GM23338 (cell line): Measurements from ENCODE around the gene SORBS2. TPM values are rescaled to one million over a fixed set of nuclear protein-coding genes. Genes with fewer than 3 reads are reported as not detected.

Experiments used
- ATAC-seq: fragments of 200-7000 bp; cut with Tn5 transposase; 3 replicates; pipeline ENCODE4 v1.9.1; 2020
- DNase-seq: peaks from one replicate; pipeline ENCODE4 v3.0.0-alpha.2; 2015; ENCODE audit warnings: low spot score
- H2AFZ ChIP-seq: fragments of 200-600 bp; sonication (generic); 2 replicates; pipeline ENCODE4 v1.8.0; 2016; ENCODE audit warnings: antibody characterized with exemption, mild to moderate bottlenecking, moderate library complexity
- H3F3A ChIP-seq: fragments of 200-600 bp; sonication (generic); replicated peaks from 2 replicates; pipeline ENCODE4 v1.8.0; 2017; ENCODE audit warnings: antibody characterized with exemption, mixed run types, low read depth
- H3K27ac ChIP-seq: fragments of 200-600 bp; sonication (generic); 2 replicates; pipeline ENCODE4 v1.6.1; 2016; ENCODE audit warnings: low read depth
- H3K27me3 ChIP-seq: fragments of 200-600 bp; sonication (generic); 2 replicates; pipeline ENCODE4 v1.8.0; 2016; ENCODE audit warnings: mild to moderate bottlenecking, mixed run types, moderate library complexity; ENCODE audit not compliant: insufficient read depth
- H3K36me3 ChIP-seq: fragments of 200-600 bp; sonication (generic); 2 replicates; pipeline ENCODE4 v1.8.0; 2016; ENCODE audit warnings: mild to moderate bottlenecking; ENCODE audit not compliant: insufficient read depth
- H3K4me1 ChIP-seq: fragments of 200-600 bp; sonication (generic); 2 replicates; pipeline ENCODE4 v1.8.0; 2016; ENCODE audit warnings: mild to moderate bottlenecking, moderate library complexity; ENCODE audit not compliant: insufficient read depth
- H3K4me2 ChIP-seq: fragments of 200-600 bp; sonication (generic); 2 replicates; pipeline ENCODE4 v1.7.1; 2017; ENCODE audit warnings: mixed run types
- H3K4me3 ChIP-seq: fragments of 200-600 bp; sonication (generic); 2 replicates; pipeline ENCODE4 v1.6.1; 2016; ENCODE audit warnings: mixed run types
- H3K79me2 ChIP-seq: fragments of 200-600 bp; sonication (generic); replicated peaks from 2 replicates; pipeline ENCODE4 v1.8.0; 2017; ENCODE audit warnings: mild to moderate bottlenecking; ENCODE audit not compliant: insufficient read depth
- H3K9me2 ChIP-seq: fragments of 200-600 bp; sonication (generic); 2 replicates; pipeline ENCODE4 v1.8.0; 2017; ENCODE audit not compliant: insufficient read depth
- H4K20me1 ChIP-seq: fragments of 200-600 bp; sonication (generic); replicated peaks from 2 replicates; pipeline ENCODE4 v1.8.0; 2017; ENCODE audit warnings: mild to moderate bottlenecking; ENCODE audit not compliant: insufficient read depth
- H3K27ac Mint-ChIP-seq: 2 replicates; pipeline ENCODE4 v1.8.0; 2020; ENCODE audit warnings: inconsistent platforms, mild to moderate bottlenecking, moderate library complexity, mixed read lengths
- H3K27me3 Mint-ChIP-seq: 3 replicates; pipeline ENCODE4 v1.8.0; 2022; ENCODE audit warnings: low read depth, mild to moderate bottlenecking, moderate library complexity, mixed read lengths, inconsistent platforms; ENCODE audit not compliant: insufficient read depth, poor library complexity
- H3K36me3 Mint-ChIP-seq: 3 replicates; pipeline ENCODE4 v1.8.0; 2021; ENCODE audit warnings: low read depth, mild to moderate bottlenecking, inconsistent platforms, moderate library complexity, mixed read lengths
- H3K4me1 Mint-ChIP-seq: 3 replicates; pipeline ENCODE4 v1.8.0; 2020; ENCODE audit warnings: mild to moderate bottlenecking, inconsistent platforms, mixed read lengths
- H3K4me3 Mint-ChIP-seq: 3 replicates; pipeline ENCODE4 v1.8.0; 2021; ENCODE audit warnings: moderate library complexity, mild to moderate bottlenecking, inconsistent platforms, mixed read lengths
- H3K9me3 Mint-ChIP-seq: 3 replicates; pipeline ENCODE4 v1.8.0; 2020; ENCODE audit warnings: moderate library complexity, mild to moderate bottlenecking, inconsistent platforms, mixed read lengths
- CREB1 ChIP-seq: fragments of 250-450 bp; sonication (Bioruptor Pico); IDR thresholded peaks from 2 replicates; pipeline ENCODE4 v1.5.0; 2020; ENCODE audit warnings: low read depth, mild to moderate bottlenecking, moderate library complexity
- CTCF ChIP-seq, 2 experiments: fragments of 200-600 bp in 1 of 2; sonication (generic) in 1 of 2; conservative IDR thresholded peaks; 2 replicates each; pipeline versions ENCODE4 v1.5.1 to v1.6.1; 2016 to 2017; ENCODE audit warnings: antibody characterized with exemption in 2 of 2, low read depth in 2 of 2, mild to moderate bottlenecking in 2 of 2, moderate library complexity in 1 of 2
- ETS1 ChIP-seq: IDR thresholded peaks from 2 replicates; pipeline ENCODE4 v1.6.1; 2016; ENCODE audit warnings: antibody characterized with exemption
- EZH2 ChIP-seq: fragments of 200-600 bp; sonication (generic); IDR thresholded peaks from one replicate; pipeline ENCODE4 v1.8.0; 2017; ENCODE audit warnings: antibody characterized with exemption, mild to moderate bottlenecking, low read depth; ENCODE audit not compliant: unreplicated experiment
- EZH2phosphoT487 ChIP-seq: fragments of 200-600 bp; sonication (generic); IDR thresholded peaks from one replicate; pipeline ENCODE4 v1.8.1; 2018; ENCODE audit warnings: antibody characterized with exemption; ENCODE audit not compliant: unreplicated experiment
- JUNB ChIP-seq: IDR thresholded peaks from one replicate; pipeline ENCODE4 v1.6.1; 2016; ENCODE audit warnings: antibody characterized with exemption; ENCODE audit not compliant: unreplicated experiment
- NANOG ChIP-seq: IDR thresholded peaks from 2 replicates; pipeline ENCODE4 v1.6.1; 2016; ENCODE audit warnings: antibody characterized with exemption, borderline replicate concordance
- POLR2AphosphoS5 ChIP-seq: IDR thresholded peaks from 2 replicates; pipeline ENCODE4 v1.6.1; 2016; ENCODE audit warnings: antibody characterized with exemption, low read depth
- STAT1 ChIP-seq: IDR thresholded peaks from one replicate; pipeline ENCODE4 v1.6.1; 2016; ENCODE audit warnings: antibody characterized with exemption; ENCODE audit not compliant: unreplicated experiment
- ZNF114 ChIP-seq: fragments of 250-450 bp; sonication (Bioruptor Pico); IDR thresholded peaks from 2 replicates; pipeline ENCODE4 v1.5.0; 2020; ENCODE audit warnings: mild to moderate bottlenecking, moderate library complexity
- ZNF331 ChIP-seq: fragments of 250-450 bp; sonication (Bioruptor Pico); IDR thresholded peaks from 2 replicates; pipeline ENCODE4 v1.5.0; 2020; ENCODE audit warnings: low read depth, mild to moderate bottlenecking, moderate library complexity
- polyA plus RNA-seq: library from polyadenylated mRNA; unstranded; fragments of >200 nt; fragmentation: Nextera tagmentation; extraction: Ambion mirVana; gene quantifications from 2 replicates; pipeline ENCODE4 v1.2.1, GENCODE V29; 2016
- total RNA-seq: library from RNA; depleted of rRNA; stranded (reverse); fragments of >200 nt; shearing (Covaris generic); gene quantifications from 2 replicates; pipeline ENCODE4 v1.2.3, GENCODE V29; 2014
- TF ChIP-seq, protein P1 (sequence below): IDR thresholded peaks from one replicate; pipeline ENCODE4 v1.6.1; 2018; ENCODE audit warnings: antibody characterized with exemption; ENCODE audit not compliant: unreplicated experiment
- TF ChIP-seq, protein P2 (sequence below): fragments of 250-450 bp; sonication (Bioruptor Pico); IDR thresholded peaks from 2 replicates; pipeline ENCODE4 v1.5.0; 2020; ENCODE audit warnings: mild to moderate bottlenecking, moderate library complexity

Gene SORBS2
- total and polyA plus RNA-seq, 2 experiments from 2014 or later, result 17.8 to 27.6 TPM

GRCh38 chr4:185671066-185671465 lies 140.9 kb downstream of the SORBS2 start:
- ATAC-seq (no peak), DNase-seq (no peak)
- no peak overlapping the region for H3K4me3 ChIP-seq
- H3K79me2 ChIP-seq, result no peaks in the 10 kb centered on the region
- TF ChIP-seq ZNF331 (CRISPR knock-in tag), result no peak
- no peak for TF ChIP-seq ETS1
- no peak for TF ChIP-seq EZH2phosphoT487
- no peak for TF ChIP-seq POLR2AphosphoS5
- no peak for TF ChIP-seq EZH2
- TF ChIP-seq, protein P1, sequence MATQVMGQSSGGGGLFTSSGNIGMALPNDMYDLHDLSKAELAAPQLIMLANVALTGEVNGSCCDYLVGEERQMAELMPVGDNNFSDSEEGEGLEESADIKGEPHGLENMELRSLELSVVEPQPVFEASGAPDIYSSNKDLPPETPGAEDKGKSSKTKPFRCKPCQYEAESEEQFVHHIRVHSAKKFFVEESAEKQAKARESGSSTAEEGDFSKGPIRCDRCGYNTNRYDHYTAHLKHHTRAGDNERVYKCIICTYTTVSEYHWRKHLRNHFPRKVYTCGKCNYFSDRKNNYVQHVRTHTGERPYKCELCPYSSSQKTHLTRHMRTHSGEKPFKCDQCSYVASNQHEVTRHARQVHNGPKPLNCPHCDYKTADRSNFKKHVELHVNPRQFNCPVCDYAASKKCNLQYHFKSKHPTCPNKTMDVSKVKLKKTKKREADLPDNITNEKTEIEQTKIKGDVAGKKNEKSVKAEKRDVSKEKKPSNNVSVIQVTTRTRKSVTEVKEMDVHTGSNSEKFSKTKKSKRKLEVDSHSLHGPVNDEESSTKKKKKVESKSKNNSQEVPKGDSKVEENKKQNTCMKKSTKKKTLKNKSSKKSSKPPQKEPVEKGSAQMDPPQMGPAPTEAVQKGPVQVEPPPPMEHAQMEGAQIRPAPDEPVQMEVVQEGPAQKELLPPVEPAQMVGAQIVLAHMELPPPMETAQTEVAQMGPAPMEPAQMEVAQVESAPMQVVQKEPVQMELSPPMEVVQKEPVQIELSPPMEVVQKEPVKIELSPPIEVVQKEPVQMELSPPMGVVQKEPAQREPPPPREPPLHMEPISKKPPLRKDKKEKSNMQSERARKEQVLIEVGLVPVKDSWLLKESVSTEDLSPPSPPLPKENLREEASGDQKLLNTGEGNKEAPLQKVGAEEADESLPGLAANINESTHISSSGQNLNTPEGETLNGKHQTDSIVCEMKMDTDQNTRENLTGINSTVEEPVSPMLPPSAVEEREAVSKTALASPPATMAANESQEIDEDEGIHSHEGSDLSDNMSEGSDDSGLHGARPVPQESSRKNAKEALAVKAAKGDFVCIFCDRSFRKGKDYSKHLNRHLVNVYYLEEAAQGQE, result no peak
- TF ChIP-seq JUNB, result no peak
- TF ChIP-seq ZNF114 (CRISPR knock-in tag), result no peak
- TF ChIP-seq, protein P2, sequence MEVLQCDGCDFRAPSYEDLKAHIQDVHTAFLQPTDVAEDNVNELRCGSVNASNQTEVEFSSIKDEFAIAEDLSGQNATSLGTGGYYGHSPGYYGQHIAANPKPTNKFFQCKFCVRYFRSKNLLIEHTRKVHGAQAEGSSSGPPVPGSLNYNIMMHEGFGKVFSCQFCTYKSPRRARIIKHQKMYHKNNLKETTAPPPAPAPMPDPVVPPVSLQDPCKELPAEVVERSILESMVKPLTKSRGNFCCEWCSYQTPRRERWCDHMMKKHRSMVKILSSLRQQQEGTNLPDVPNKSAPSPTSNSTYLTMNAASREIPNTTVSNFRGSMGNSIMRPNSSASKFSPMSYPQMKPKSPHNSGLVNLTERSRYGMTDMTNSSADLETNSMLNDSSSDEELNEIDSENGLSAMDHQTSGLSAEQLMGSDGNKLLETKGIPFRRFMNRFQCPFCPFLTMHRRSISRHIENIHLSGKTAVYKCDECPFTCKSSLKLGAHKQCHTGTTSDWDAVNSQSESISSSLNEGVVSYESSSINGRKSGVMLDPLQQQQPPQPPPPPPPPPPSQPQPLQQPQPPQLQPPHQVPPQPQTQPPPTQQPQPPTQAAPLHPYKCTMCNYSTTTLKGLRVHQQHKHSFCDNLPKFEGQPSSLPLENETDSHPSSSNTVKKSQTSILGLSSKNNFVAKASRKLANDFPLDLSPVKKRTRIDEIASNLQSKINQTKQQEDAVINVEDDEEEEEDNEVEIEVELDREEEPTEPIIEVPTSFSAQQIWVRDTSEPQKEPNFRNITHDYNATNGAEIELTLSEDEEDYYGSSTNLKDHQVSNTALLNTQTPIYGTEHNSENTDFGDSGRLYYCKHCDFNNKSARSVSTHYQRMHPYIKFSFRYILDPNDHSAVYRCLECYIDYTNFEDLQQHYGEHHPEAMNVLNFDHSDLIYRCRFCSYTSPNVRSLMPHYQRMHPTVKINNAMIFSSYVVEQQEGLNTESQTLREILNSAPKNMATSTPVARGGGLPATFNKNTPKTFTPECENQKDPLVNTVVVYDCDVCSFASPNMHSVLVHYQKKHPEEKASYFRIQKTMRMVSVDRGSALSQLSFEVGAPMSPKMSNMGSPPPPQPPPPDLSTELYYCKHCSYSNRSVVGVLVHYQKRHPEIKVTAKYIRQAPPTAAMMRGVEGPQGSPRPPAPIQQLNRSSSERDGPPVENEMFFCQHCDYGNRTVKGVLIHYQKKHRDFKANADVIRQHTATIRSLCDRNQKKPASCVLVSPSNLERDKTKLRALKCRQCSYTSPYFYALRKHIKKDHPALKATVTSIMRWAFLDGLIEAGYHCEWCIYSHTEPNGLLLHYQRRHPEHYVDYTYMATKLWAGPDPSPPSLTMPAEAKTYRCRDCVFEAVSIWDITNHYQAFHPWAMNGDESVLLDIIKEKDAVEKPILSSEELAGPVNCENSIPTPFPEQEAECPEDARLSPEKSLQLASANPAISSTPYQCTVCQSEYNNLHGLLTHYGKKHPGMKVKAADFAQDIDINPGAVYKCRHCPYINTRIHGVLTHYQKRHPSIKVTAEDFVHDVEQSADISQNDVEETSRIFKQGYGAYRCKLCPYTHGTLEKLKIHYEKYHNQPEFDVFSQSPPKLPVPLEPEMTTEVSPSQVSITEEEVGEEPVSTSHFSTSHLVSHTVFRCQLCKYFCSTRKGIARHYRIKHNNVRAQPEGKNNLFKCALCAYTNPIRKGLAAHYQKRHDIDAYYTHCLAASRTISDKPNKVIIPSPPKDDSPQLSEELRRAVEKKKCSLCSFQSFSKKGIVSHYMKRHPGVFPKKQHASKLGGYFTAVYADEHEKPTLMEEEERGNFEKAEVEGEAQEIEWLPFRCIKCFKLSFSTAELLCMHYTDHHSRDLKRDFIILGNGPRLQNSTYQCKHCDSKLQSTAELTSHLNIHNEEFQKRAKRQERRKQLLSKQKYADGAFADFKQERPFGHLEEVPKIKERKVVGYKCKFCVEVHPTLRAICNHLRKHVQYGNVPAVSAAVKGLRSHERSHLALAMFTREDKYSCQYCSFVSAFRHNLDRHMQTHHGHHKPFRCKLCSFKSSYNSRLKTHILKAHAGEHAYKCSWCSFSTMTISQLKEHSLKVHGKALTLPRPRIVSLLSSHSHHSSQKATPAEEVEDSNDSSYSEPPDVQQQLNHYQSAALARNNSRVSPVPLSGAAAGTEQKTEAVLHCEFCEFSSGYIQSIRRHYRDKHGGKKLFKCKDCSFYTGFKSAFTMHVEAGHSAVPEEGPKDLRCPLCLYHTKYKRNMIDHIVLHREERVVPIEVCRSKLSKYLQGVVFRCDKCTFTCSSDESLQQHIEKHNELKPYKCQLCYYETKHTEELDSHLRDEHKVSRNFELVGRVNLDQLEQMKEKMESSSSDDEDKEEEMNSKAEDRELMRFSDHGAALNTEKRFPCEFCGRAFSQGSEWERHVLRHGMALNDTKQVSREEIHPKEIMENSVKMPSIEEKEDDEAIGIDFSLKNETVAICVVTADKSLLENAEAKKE (CRISPR knock-in tag), result no peak
- no peak for TF ChIP-seq STAT1
- TF ChIP-seq CTCF (conservative IDR thresholded peaks at IDR 0.05; ENCODE audit: low read depth in 2 of 2), result no peak
- no peak for TF ChIP-seq NANOG
- no peak for TF ChIP-seq CREB1 (CRISPR knock-in tag)
- H4K20me1 ChIP-seq, result no peaks in the 10 kb centered on the region
- Mint-ChIP-seq H3K27ac (no peak overlapping the region), H3K36me3 (no peaks in the 10 kb centered on the region; the same call in 2 of the 3 replicates), H3K27me3 (no peaks in the 10 kb centered on the region), H3K9me3 (no peaks in the 10 kb centered on the region), H3K4me3 (no peak overlapping the region), H3K4me1 (no peaks in the 10 kb centered on the region)
- H3K36me3 ChIP-seq, result no peaks in the 10 kb centered on the region; the same call in 1 of the 2 replicates
- 0 out of 2 replicates have a peak, but pooled peaks cover 2% of the 10 kb centered on the region for H3F3A ChIP-seq
- H3K4me1 ChIP-seq, result no peaks in the 10 kb centered on the region
- no peaks in the 10 kb centered on the region for H3K27me3 ChIP-seq
- 0 out of 2 replicates have a peak, but pooled peaks cover 3% of the 10 kb centered on the region for H3K9me2 ChIP-seq
- no peak overlapping the region for H3K27ac ChIP-seq
- H2AFZ ChIP-seq, result no peak overlapping the region
- no peak overlapping the region for H3K4me2 ChIP-seq
